B cell (primary cell): ENCODE results near the gene RARRES1. TPM values are rescaled to one million over a fixed set of nuclear protein-coding genes. Genes with fewer than 3 reads are reported as not detected.

ENCODE experiments used
- ATAC-seq: fragments of 200-7000 bp; cut with Tn5 transposase; one replicate; pipeline ENCODE4 v1.10.0; 2021; ENCODE audit warnings: low read depth, mild to moderate bottlenecking, moderate number of reproducible peaks, moderate library complexity
- CTCF ChIA-PET: fragments of 350-600 bp; sonication (Branson Sonifier 250); formaldehyde crosslinking; loops from one replicate; lab custom pipeline; 2021; ENCODE audit warnings: antibody characterized with exemption, inconsistent platforms; lab: Charles Lee
- POLR2A ChIA-PET: fragments of 350-600 bp; sonication (Branson Sonifier 250); formaldehyde crosslinking; loops from one replicate; lab custom pipeline; 2021; ENCODE audit warnings: antibody characterized with exemption; lab: Charles Lee
- DNase-seq: peaks from one replicate; pipeline ENCODE4 v3.0.0; 2013
- H2AFZ ChIP-seq: 2 replicates; pipeline ENCODE4 v1.6.1; 2012; ENCODE audit warnings: mild to moderate bottlenecking, low read depth, low read length; ENCODE audit not compliant: insufficient read depth, poor library complexity, severe bottlenecking
- H3K27ac ChIP-seq, 2 donors: 1 replicate in 1 of 2; 2 replicates in 1 of 2; pipeline ENCODE4 v1.5.1; 2012 to 2013; ENCODE audit warnings: low read length in 2 of 2, mild to moderate bottlenecking in 2 of 2, moderate library complexity in 1 of 2
- H3K27me3 ChIP-seq, 4 experiments: fragments of 200-600 bp in 1 of 4; sonication (generic) in 1 of 4; replicated peaks in 1 of 4; 1 replicate in 2 of 4; 2 replicates in 2 of 4; pipeline versions ENCODE4 v1.6.1 to v1.7.0; 2013 to 2016; ENCODE audit warnings: low read length in 3 of 4, mild to moderate bottlenecking in 2 of 4, mixed read lengths in 1 of 4, moderate library complexity in 1 of 4; ENCODE audit not compliant: insufficient read depth in 4 of 4, control insufficient read depth in 3 of 4; ENCODE audit errors: control extremely low read depth in 1 of 4
- H3K36me3 ChIP-seq, 2 experiments: replicated peaks in 1 of 2; 1 replicate in 1 of 2; 2 replicates in 1 of 2; pipeline versions ENCODE4 v1.6.1 to v1.7.1; 2013; ENCODE audit warnings: low read length in 1 of 2; ENCODE audit not compliant: insufficient read depth in 2 of 2, control insufficient read depth in 1 of 2; ENCODE audit errors: control extremely low read depth in 1 of 2, extremely low read depth in 1 of 2
- H3K4me1 ChIP-seq, 2 donors: fragments of 200-600 bp in 1 of 2; sonication (generic) in 1 of 2; 1 replicate in 1 of 2; 2 replicates in 1 of 2; pipeline versions ENCODE4 v1.5.1 to v1.6.1; 2013 to 2017; ENCODE audit warnings: low read length in 2 of 2; ENCODE audit not compliant: control insufficient read depth in 2 of 2, insufficient read depth in 2 of 2
- H3K4me2 ChIP-seq: replicated peaks from 2 replicates; pipeline ENCODE3; 2012; ENCODE audit warnings: mild to moderate bottlenecking, low read depth, low read length; ENCODE audit not compliant: poor library complexity, severe bottlenecking
- H3K4me3 ChIP-seq, 5 experiments: fragments of 200-600 bp in 1 of 5; sonication (generic) in 1 of 5; 1 replicate in 3 of 5; 2 replicates in 2 of 5; pipeline versions ENCODE4 v1.5.1 to v1.7.0; 2011 to 2016; ENCODE audit warnings: low read length in 4 of 5, mild to moderate bottlenecking in 4 of 5, low read depth in 2 of 5, control low read depth in 1 of 5, moderate library complexity in 1 of 5; ENCODE audit not compliant: insufficient read depth in 1 of 5; ENCODE audit errors: control extremely low read depth in 1 of 5, extremely low read depth in 1 of 5
- H3K79me2 ChIP-seq: fragments of 200-600 bp; sonication (generic); one replicate; pipeline ENCODE4 v1.6.0; 2016; ENCODE audit warnings: low read length; ENCODE audit not compliant: control insufficient read depth, insufficient read depth
- H3K9ac ChIP-seq: fragments of 200-600 bp; sonication (generic); 2 replicates; pipeline ENCODE4 v1.6.1; 2017; ENCODE audit warnings: mild to moderate bottlenecking, low read length, moderate library complexity
- H3K9me3 ChIP-seq, 3 donors: one replicate each; pipeline versions ENCODE4 v1.6.1 to v1.7.1; 2013; ENCODE audit warnings: low read length in 2 of 3; ENCODE audit not compliant: control insufficient read depth in 2 of 3, insufficient read depth in 1 of 3; ENCODE audit errors: control extremely low read depth in 1 of 3
- H4K20me1 ChIP-seq: 2 replicates; pipeline ENCODE4 v1.6.0; 2012; ENCODE audit warnings: mild to moderate bottlenecking, low read length; ENCODE audit not compliant: insufficient read depth, control insufficient read depth, poor library complexity, severe bottlenecking
- H3K27ac Mint-ChIP-seq: one replicate; pipeline ENCODE4 v1.8.0; 2021; ENCODE audit warnings: mixed read lengths
- H3K27me3 Mint-ChIP-seq: one replicate; pipeline ENCODE4 v1.8.0; 2021; ENCODE audit warnings: mixed read lengths
- H3K4me1 Mint-ChIP-seq: one replicate; pipeline ENCODE4 v1.8.0; 2021; ENCODE audit warnings: mixed read lengths
- H3K4me3 Mint-ChIP-seq: one replicate; pipeline ENCODE4 v1.8.0; 2021; ENCODE audit warnings: mixed read lengths
- H3K9me3 Mint-ChIP-seq: one replicate; pipeline ENCODE4 v1.8.0; 2022; ENCODE audit warnings: mixed read lengths; ENCODE audit not compliant: insufficient read depth
- CTCF ChIP-seq: fragments of 200-600 bp; IDR thresholded peaks from one replicate; pipeline ENCODE4 v1.8.0; 2022; ENCODE audit warnings: antibody characterized with exemption, mild to moderate bottlenecking
- EZH2 ChIP-seq: IDR thresholded peaks from 2 replicates; pipeline ENCODE4 v1.6.1; 2012; ENCODE audit warnings: borderline replicate concordance, low read depth, mild to moderate bottlenecking, moderate library complexity, low read length; ENCODE audit not compliant: insufficient read depth, poor library complexity, severe bottlenecking
- WGBS: methylation state at CpG from one replicate; pipeline ENCODE4 v1.1.5; 2013; ENCODE audit warnings: missing lambda C conversion rate; ENCODE audit not compliant: insufficient coverage; 5-methylcytosine and 5-hydroxymethylcytosine counted together
- intact Hi-C: fragments of 100-400 bp; cut with micrococcal nuclease; formaldehyde crosslinking; loops from one replicate; pipeline ENCODE4 v1.10.0; 2022
- polyA plus RNA-seq: library from polyadenylated mRNA; depleted of rRNA; stranded (reverse); fragments of >200 nt; gene quantifications from 2 replicates; pipeline ENCODE4 v1.2.3, GENCODE V29; 2012
- total RNA-seq, 2 donors: library from RNA; stranded (reverse); fragments of 120-200 nt in 1 of 2; gene quantifications; 1 replicate in 1 of 2; 2 replicates in 1 of 2; pipeline versions ENCODE4 v1.2.3 to v1.2.4, GENCODE V29; 2013 to 2022

RARRES1 gene
- total and polyA plus RNA-seq, 2 donors (not counting 1 experiment from before 2014, with no cell fraction given): not detected

GRCh38 chr3:158652463-158652862 is 79.8 kb downstream of the RARRES1 start:
- Histone ChIP-seq H2AFZ (no peak overlapping the region), H3K9me3 (no peaks in the 10 kb centered on the region), H3K79me2 (no peaks in the 10 kb centered on the region), H3K4me1 (no peaks in the 10 kb centered on the region), H4K20me1 (no peaks in the 10 kb centered on the region), H3K4me3 (no peak overlapping the region), H3K4me2 (no peak overlapping the region), H3K36me3 (peaks cover 4 to 51% of the 10 kb centered on the region in 2 experiments), H3K27ac (no peak overlapping the region), H3K27me3 (no peaks in the 10 kb centered on the region), H3K9ac (no peak overlapping the region)
- Mint-ChIP-seq H3K9me3 (no peaks in the 10 kb centered on the region), H3K4me1 (no peaks in the 10 kb centered on the region), H3K27me3 (no peaks in the 10 kb centered on the region), H3K27ac (no peak overlapping the region), H3K4me3 (no peak overlapping the region)
- ChIA-PET CTCF (interaction anchor here (0.7 to 1.8 kb wide), 3 partner anchors 8 to 11 kb away, joined by 3 to 9 read pairs (median 4); partner anchors contain the start of gene GFM1), POLR2A (no interaction called here)
- TF ChIP-seq CTCF: no peak
- TF ChIP-seq EZH2: no peak
- ATAC-seq (no peak), DNase-seq (no peak)
- WGBS: no CpG with 5 or more reads among the region's 3 CpGs
- intact Hi-C loops: no loop called here

GRCh38 chr3:158651192-158651591 is 81.1 kb downstream of the RARRES1 start:
- Histone ChIP-seq H3K4me3 (no peak overlapping the region), H3K79me2 (peaks cover 6% of the 10 kb centered on the region), H3K4me1 (no peaks in the 10 kb centered on the region), H3K36me3 (peaks cover 4 to 44% of the 10 kb centered on the region in 2 experiments), H2AFZ (no peak overlapping the region), H3K4me2 (no peak overlapping the region), H3K9me3 (no peaks in the 10 kb centered on the region), H4K20me1 (no peaks in the 10 kb centered on the region), H3K9ac (no peak overlapping the region), H3K27ac (no peak overlapping the region), H3K27me3 (no peaks in the 10 kb centered on the region)
- no peak overlapping the region for H3K27ac Mint-ChIP-seq
- DNase-seq (no peak), ATAC-seq (no peak)
- WGBS: no CpG with 5 or more reads among the region's 2 CpGs
- no peak overlapping the region for H3K4me3 Mint-ChIP-seq
- no peaks in the 10 kb centered on the region for H3K9me3 Mint-ChIP-seq
- intact Hi-C loops: no loop called here
- H3K4me1 Mint-ChIP-seq: peaks cover 2% of the 10 kb centered on the region
- ChIA-PET CTCF (interaction anchor here (1.0 to 1.8 kb wide), 2 partner anchors 10 to 12 kb away, joined by 3 to 4 read pairs; no protein-coding TSS in a partner anchor), POLR2A (no interaction called here)
- TF ChIP-seq EZH2: no peak
- TF ChIP-seq CTCF: no peak
- no peaks in the 10 kb centered on the region for H3K27me3 Mint-ChIP-seq
